Measurements from ENCODE around the gene FGFR2.

- TF ChIP-seq MAX (IDR thresholded peaks at IDR 0.05; ENCODE audit: insufficient read depth, insufficient read length), result no peak
- TF ChIP-seq CTCF (IDR thresholded peaks at IDR 0.05; ENCODE audit: extremely low read depth in 1 of 2, insufficient read depth in 1 of 2, low read depth in 1 of 2, low read length in 2 of 2), result no peak
- no peak for TF ChIP-seq EZH2 (IDR thresholded peaks at IDR 0.05; ENCODE audit: borderline replicate concordance, low read depth, low read length, severe bottlenecking)
- no peak for TF ChIP-seq POLR2A (IDR thresholded peaks at IDR 0.05; ENCODE audit: low read depth, low read length)
- no peak for TF ChIP-seq JUN (IDR thresholded peaks at IDR 0.05; ENCODE audit: borderline replicate concordance, insufficient read depth, insufficient read length, low read depth)
- TF ChIP-seq FOS (IDR thresholded peaks at IDR 0.05; ENCODE audit: borderline replicate concordance, insufficient read depth, low read length), result no peak
- no peak for TF ChIP-seq MYC (IDR thresholded peaks at IDR 0.05; ENCODE audit: low read depth, low read length)
Measured at GRCh38 chr10:121535381-121535780, 62.9 kb downstream of the FGFR2 start.
